ENCODE data around the gene SLCO4A1. TPM values are rescaled to one million over a fixed set of nuclear protein-coding genes. Genes with fewer than 3 reads are reported as not detected.

Gene SLCO4A1
- total and polyA plus RNA-seq, 2 donors (not counting 3 experiments of a cell fraction or from before 2014, with no cell fraction given) = 1.4 to 4.1 TPM

- Histone ChIP-seq H3K9ac (replicated peaks; ENCODE audit: extremely low read depth, insufficient read depth, low read length) (no peak overlapping the region), H3K27ac (ENCODE audit: insufficient read depth, low read depth, low read length) (no peak overlapping the region), H3K36me3 (ENCODE audit: control insufficient read depth in 2 of 2, extremely low read depth in 1 of 2, insufficient read depth in 2 of 2, low read length in 2 of 2) (no peaks in the 10 kb centered on the region), H3K9me3 (replicated peaks; ENCODE audit: control insufficient read depth, insufficient read depth, low read length) (no peaks in the 10 kb centered on the region), H3K4me3 (replicated peaks in 1 of 3; ENCODE audit: insufficient read depth in 1 of 3, low read depth in 1 of 3, low read length in 3 of 3) (no peak overlapping the region), H3K9me1 (replicated peaks; ENCODE audit: control insufficient read depth, extremely low read depth, insufficient read depth, low read length) (no peaks in the 10 kb centered on the region), H3K27me3 (ENCODE audit: control insufficient read depth in 2 of 2, insufficient read depth in 2 of 2, low read length in 2 of 2) (no peaks in the 10 kb centered on the region), H2AFZ (ENCODE audit: low read depth, low read length) (no peak overlapping the region), H3K4me1 (ENCODE audit: control insufficient read depth, extremely low read depth, insufficient read depth, low read length) (no peaks in the 10 kb centered on the region), H3K4me2 (ENCODE audit: insufficient read depth, low read length) (no peak overlapping the region), H3K79me2 (ENCODE audit: control insufficient read depth, insufficient read depth, low read length) (no peaks in the 10 kb centered on the region), H4K20me1 (replicated peaks; ENCODE audit: control insufficient read depth, extremely low read depth, insufficient read depth, low read length) (no peaks in the 10 kb centered on the region)
- POLR2A ChIA-PET = no interaction called here
- dilution Hi-C loops (cut with MboI; ENCODE audit: extremely low pct_ligation_motif_present, low sequenced_read_pairs) (no loop called here), intact Hi-C loops (cut with micrococcal nuclease) (no loop called here)
- BruUV-seq (replicated peaks) = no TSS peak
- TF ChIP-seq POLR2AphosphoS5 (IDR thresholded peaks at IDR 0.05; ENCODE audit: insufficient read depth, low read depth, low read length) (no peak), EZH2 (IDR thresholded peaks at IDR 0.05; ENCODE audit: borderline replicate concordance, low read depth, low read length, severe bottlenecking) (no peak), FOS (IDR thresholded peaks at IDR 0.05; ENCODE audit: borderline replicate concordance, insufficient read depth, low read length) (no peak), MYC (IDR thresholded peaks at IDR 0.05; ENCODE audit: low read depth, low read length) (no peak), POLR2A (IDR thresholded peaks at IDR 0.05; ENCODE audit: low read depth, low read length) (no peak), MAX (IDR thresholded peaks at IDR 0.05; ENCODE audit: insufficient read depth, insufficient read length) (no peak), GATA2 (IDR thresholded peaks at IDR 0.05; ENCODE audit: insufficient read depth, insufficient read length, low read depth, low read length) (no peak), JUN (IDR thresholded peaks at IDR 0.05; ENCODE audit: borderline replicate concordance, insufficient read depth, insufficient read length, low read depth) (no peak)
- TF ChIP-seq, protein P1, sequence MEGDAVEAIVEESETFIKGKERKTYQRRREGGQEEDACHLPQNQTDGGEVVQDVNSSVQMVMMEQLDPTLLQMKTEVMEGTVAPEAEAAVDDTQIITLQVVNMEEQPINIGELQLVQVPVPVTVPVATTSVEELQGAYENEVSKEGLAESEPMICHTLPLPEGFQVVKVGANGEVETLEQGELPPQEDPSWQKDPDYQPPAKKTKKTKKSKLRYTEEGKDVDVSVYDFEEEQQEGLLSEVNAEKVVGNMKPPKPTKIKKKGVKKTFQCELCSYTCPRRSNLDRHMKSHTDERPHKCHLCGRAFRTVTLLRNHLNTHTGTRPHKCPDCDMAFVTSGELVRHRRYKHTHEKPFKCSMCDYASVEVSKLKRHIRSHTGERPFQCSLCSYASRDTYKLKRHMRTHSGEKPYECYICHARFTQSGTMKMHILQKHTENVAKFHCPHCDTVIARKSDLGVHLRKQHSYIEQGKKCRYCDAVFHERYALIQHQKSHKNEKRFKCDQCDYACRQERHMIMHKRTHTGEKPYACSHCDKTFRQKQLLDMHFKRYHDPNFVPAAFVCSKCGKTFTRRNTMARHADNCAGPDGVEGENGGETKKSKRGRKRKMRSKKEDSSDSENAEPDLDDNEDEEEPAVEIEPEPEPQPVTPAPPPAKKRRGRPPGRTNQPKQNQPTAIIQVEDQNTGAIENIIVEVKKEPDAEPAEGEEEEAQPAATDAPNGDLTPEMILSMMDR (IDR thresholded peaks at IDR 0.05; ENCODE audit: extremely low read depth in 1 of 2, insufficient read depth in 1 of 2, low read depth in 1 of 2, low read length in 2 of 2) = no peak
- no peak for FAIRE-seq
- DNase-seq (ENCODE audit: low read depth, low spot score) = no peak
- CTCF ChIA-PET = no interaction called here
These were observed 54.2 kb downstream of the SLCO4A1 start for GRCh38 chr20:62696434-62696957.
